ENCODE data around the gene NDRG4.
A peak's percentile ranks its signal among the peaks of the same experiment; 100 is the strongest.

The NDRG4 gene

DNA sequence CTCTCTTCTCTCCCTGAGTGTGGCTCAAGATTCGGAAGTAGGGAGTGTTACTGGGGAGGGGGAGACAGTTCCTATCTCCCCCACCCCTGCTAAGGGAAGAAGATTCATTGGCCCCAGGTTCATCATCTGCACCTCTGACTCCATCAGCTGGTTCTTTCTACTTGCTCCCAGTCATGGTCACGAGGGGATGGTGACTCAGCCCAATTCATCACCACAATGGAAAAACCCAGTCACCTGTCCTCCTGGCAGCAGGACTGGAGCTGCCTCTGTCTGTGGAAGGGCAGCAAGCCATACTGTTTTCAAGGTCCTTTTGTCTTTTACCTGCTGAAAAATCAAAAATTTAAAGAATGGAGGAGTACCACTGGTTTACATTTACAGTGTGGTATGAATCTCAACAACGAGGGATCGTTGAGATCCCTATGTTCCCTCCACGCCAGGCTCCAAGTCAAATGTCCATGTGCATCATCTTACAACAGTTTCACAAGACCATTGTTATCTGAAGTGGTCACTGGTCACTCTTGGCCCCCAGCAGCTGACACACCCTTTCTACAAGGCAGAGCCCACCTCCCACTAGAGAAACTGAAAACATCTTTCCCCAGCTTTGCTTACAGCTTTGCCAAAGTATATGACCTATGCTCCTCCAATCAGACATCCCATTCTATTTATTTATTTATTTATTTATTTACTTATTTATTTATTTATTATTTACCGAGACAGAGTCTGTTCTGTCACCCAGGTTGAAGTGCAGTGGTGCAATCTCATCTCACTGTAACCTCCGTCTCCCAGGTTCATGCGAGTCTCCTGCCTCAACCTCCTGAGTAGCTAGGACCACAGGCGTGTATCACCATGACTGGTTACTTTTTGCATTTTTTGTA, 40.4 kb upstream of the NDRG4 start:
- H3K9ac ChIP-seq (ENCODE audit: low read depth, low read length): no peak overlapping the region
- no peak overlapping the region for H3K27ac ChIP-seq (ENCODE audit: low read depth, low read length)
- H3K4me1 ChIP-seq (ENCODE audit: insufficient read depth, low read length): no peaks in the 10 kb centered on the region
- WGBS: 88% methylated on average over 8 of the region's 9 CpGs
- H3K27me3 ChIP-seq (ENCODE audit: insufficient read depth, low read length): peaks cover 45% of the 10 kb centered on the region
- no peaks in the 10 kb centered on the region for H3K9me3 ChIP-seq (ENCODE audit: insufficient read depth, low read depth, low read length)
- no peak overlapping the region for H3K4me3 ChIP-seq (ENCODE audit: low read length)
- no peaks in the 10 kb centered on the region for H3K36me3 ChIP-seq (ENCODE audit: insufficient read depth, low read length)

DNA sequence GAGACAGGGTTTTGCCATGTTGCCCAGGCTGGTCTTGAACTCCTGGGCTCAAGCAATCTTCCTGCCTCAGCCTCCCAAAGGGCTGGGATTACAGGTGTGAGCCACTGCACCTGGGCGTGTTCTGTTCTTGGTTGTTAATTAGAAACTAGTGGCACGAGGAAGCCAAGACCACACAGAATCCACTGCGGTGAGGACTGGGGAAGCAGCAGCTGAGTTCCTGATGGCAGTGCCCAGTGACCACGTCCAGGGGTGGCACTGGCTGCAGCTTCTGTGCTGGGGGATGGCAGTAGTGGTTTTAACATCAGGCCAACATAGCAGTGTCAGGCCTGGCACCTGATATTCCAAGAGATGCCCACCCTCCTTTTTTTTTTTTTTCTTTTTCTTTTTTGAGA, 39.7 kb upstream of the NDRG4 start:
- peaks cover 52% of the 10 kb centered on the region for H3K27me3 ChIP-seq (ENCODE audit: insufficient read depth, low read length)
- no peaks in the 10 kb centered on the region for H3K4me1 ChIP-seq (ENCODE audit: insufficient read depth, low read length)
- WGBS: 90% methylated on average over 4 of the region's 4 CpGs

DNA sequence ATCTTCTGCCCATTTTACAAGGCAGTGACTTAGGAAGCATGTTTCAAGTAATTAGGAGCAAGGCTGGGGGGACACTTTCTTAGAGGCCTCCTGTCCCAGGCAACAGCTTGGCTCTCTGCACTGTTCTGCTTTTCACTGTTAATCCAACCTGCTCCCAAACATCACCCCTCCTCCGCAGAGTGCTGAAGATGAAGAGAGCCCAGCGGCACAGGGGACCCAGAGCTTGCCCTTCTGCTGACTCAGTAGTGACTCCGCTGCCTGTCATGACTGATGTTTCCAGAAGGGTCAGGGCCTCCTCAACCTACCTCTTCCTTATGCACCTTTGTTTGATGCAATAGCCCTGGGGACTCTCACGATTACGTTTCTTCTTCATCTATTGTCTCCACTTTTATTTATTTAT, 38.9 kb upstream of the NDRG4 start:
- H3K36me3 ChIP-seq (ENCODE audit: insufficient read depth, low read length): no peaks in the 10 kb centered on the region
- 72% methylated on average over 5 of the region's 5 CpGs for WGBS
- H3K4me1 ChIP-seq (ENCODE audit: insufficient read depth, low read length): no peaks in the 10 kb centered on the region
- H3K27me3 ChIP-seq (ENCODE audit: insufficient read depth, low read length): peaks cover 60% of the 10 kb centered on the region
- H3K9me3 ChIP-seq (ENCODE audit: insufficient read depth, low read depth, low read length): no peaks in the 10 kb centered on the region
- no peak overlapping the region for H3K9ac ChIP-seq (ENCODE audit: low read depth, low read length)
- no peak overlapping the region for H3K4me3 ChIP-seq (ENCODE audit: low read length)
- H3K27ac ChIP-seq (ENCODE audit: low read depth, low read length): no peak overlapping the region

More for the DNA sequence above, 39.7 kb upstream of the NDRG4 start:
- no peak overlapping the region for H3K9ac ChIP-seq (ENCODE audit: low read depth, low read length)
- no peaks in the 10 kb centered on the region for H3K9me3 ChIP-seq (ENCODE audit: insufficient read depth, low read depth, low read length)
- no peaks in the 10 kb centered on the region for H3K36me3 ChIP-seq (ENCODE audit: insufficient read depth, low read length)
- no peak overlapping the region for H3K4me3 ChIP-seq (ENCODE audit: low read length)
- H3K27ac ChIP-seq (ENCODE audit: low read depth, low read length): no peak overlapping the region

GRCh38 chr16:58461640-58462039, 38.3 kb upstream of the NDRG4 start:
- H3K27me3 ChIP-seq (ENCODE audit: insufficient read depth, low read length): peaks cover 66% of the 10 kb centered on the region
- no peaks in the 10 kb centered on the region for H3K4me1 ChIP-seq (ENCODE audit: insufficient read depth, low read length)
- H3K36me3 ChIP-seq (ENCODE audit: insufficient read depth, low read length): no peaks in the 10 kb centered on the region
- H3K27ac ChIP-seq (ENCODE audit: low read depth, low read length): no peak overlapping the region
- no peak overlapping the region for H3K4me3 ChIP-seq (ENCODE audit: low read length)
- H3K9ac ChIP-seq (ENCODE audit: low read depth, low read length): no peak overlapping the region
- 91% methylated on average over 7 of the region's 7 CpGs for WGBS
- no peaks in the 10 kb centered on the region for H3K9me3 ChIP-seq (ENCODE audit: insufficient read depth, low read depth, low read length)

DNA sequence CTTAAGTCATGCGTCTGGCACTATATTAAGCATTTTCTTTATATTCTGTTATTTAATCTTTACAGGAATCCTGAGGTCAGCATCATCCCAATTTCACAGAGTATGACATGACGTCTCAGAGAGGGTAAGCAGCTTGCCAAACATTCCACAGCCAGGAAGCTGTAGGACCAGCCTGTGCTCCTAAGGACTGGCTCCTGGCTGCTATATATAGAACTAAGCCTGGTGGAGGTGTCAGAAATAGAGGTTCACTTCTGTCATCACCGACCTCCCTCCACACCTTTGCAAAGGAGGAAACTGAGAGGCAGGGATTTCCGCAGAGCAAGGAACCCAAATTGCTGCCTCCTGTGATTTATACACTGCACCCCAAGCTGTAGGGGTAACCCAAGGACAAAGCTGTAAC, 37.9 kb upstream of the NDRG4 start:
- Histone ChIP-seq H3K27ac (ENCODE audit: low read depth, low read length) (no peak overlapping the region), H3K9ac (ENCODE audit: low read depth, low read length) (no peak overlapping the region), H3K4me3 (ENCODE audit: low read length) (no peak overlapping the region), H3K9me3 (ENCODE audit: insufficient read depth, low read depth, low read length) (no peaks in the 10 kb centered on the region), H3K4me1 (ENCODE audit: insufficient read depth, low read length) (no peaks in the 10 kb centered on the region), H3K27me3 (ENCODE audit: insufficient read depth, low read length) (peaks cover 68% of the 10 kb centered on the region), H3K36me3 (ENCODE audit: insufficient read depth, low read length) (no peaks in the 10 kb centered on the region)
- 93% methylated on average over 4 of the region's 4 CpGs for WGBS

- Histone ChIP-seq H3K4me1 (ENCODE audit: insufficient read depth, low read length) (no peaks in the 10 kb centered on the region), H3K4me3 (ENCODE audit: low read length) (peak overlapping the region; percentile 63), H3K27ac (ENCODE audit: low read depth, low read length) (no peak overlapping the region), H3K27me3 (ENCODE audit: insufficient read depth, low read length) (peaks cover 68% of the 10 kb centered on the region), H3K9ac (ENCODE audit: low read depth, low read length) (no peak overlapping the region), H3K36me3 (ENCODE audit: insufficient read depth, low read length) (no peaks in the 10 kb centered on the region), H3K9me3 (ENCODE audit: insufficient read depth, low read depth, low read length) (no peaks in the 10 kb centered on the region)
- 67% methylated on average over 15 of the region's 15 CpGs for WGBS
Measured at GRCh38 chr16:58462499-58462996, 37.4 kb upstream of the NDRG4 start.

DNA sequence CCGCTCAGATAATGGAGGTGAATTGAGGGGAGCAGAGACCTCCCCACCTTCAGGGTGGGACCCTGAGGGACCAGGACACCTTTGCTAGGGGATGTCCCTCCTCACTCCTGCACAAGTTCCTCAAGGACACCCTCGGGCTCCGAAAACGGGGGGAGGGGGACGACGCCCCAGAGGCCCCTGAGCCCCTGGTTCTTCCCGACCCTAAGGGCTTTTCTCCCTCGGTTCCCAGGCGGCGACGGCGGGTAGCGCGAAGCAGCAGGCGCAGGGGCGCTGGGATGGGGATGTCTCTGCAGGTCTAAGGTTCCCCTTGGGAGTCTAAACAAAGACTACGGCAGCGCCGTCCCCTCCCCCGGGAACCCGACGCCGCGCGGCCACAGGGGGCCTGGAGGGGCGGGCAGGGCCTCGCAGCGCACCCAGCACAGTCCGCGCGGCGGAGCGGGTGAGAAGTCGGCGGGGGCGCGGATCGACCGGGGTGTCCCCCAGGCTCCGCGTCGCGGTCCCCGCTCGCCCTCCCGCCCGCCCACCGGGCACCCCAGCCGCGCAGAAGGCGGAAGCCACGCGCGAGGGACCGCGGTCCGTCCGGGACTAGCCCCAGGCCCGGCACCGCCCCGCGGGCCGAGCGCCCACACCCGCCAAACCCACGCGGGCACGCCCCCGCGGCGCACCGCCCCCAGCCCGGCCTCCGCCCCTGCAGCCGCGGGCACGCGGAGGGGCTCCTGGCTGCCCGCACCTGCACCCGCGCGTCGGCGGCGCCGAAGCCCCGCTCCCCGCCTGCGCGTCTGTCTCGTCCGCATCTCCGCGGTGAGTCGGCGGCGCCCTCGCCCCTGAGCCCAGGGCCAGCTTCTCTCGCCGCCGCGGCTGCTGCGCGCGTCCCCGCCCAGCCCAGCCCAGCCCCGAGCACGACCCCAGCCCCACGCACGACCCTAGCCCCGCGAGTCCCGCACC, 36.7 kb upstream of the NDRG4 start:
- Histone ChIP-seq H3K27me3 (ENCODE audit: insufficient read depth, low read length) (peaks cover 68% of the 10 kb centered on the region), H3K36me3 (ENCODE audit: insufficient read depth, low read length) (no peaks in the 10 kb centered on the region), H3K4me3 (ENCODE audit: low read length) (peak overlapping the region; percentile 63)

GRCh38 chr16:58464047-58464915, 35.7 kb upstream of the NDRG4 start:
- Histone ChIP-seq H3K27me3 (ENCODE audit: insufficient read depth, low read length) (peaks cover 68% of the 10 kb centered on the region), H3K4me1 (ENCODE audit: insufficient read depth, low read length) (no peaks in the 10 kb centered on the region), H3K4me3 (ENCODE audit: low read length) (peak overlapping the region; percentile 63), H3K36me3 (ENCODE audit: insufficient read depth, low read length) (no peaks in the 10 kb centered on the region), H3K9ac (ENCODE audit: low read depth, low read length) (peak overlapping the region; percentile 40; the same call in 1 of the 2 replicates), H3K9me3 (ENCODE audit: insufficient read depth, low read depth, low read length) (no peaks in the 10 kb centered on the region), H3K27ac (ENCODE audit: low read depth, low read length) (no peak overlapping the region)
- 1% methylated on average over 86 of the region's 86 CpGs for WGBS

More for the DNA sequence above, 36.7 kb upstream of the NDRG4 start:
- no peaks in the 10 kb centered on the region for H3K9me3 ChIP-seq (ENCODE audit: insufficient read depth, low read depth, low read length)
- no peaks in the 10 kb centered on the region for H3K4me1 ChIP-seq (ENCODE audit: insufficient read depth, low read length)
- H3K9ac ChIP-seq (ENCODE audit: low read depth, low read length): no peak overlapping the region
- WGBS: 2% methylated on average over 113 of the region's 113 CpGs
- no peak overlapping the region for H3K27ac ChIP-seq (ENCODE audit: low read depth, low read length)

DNA sequence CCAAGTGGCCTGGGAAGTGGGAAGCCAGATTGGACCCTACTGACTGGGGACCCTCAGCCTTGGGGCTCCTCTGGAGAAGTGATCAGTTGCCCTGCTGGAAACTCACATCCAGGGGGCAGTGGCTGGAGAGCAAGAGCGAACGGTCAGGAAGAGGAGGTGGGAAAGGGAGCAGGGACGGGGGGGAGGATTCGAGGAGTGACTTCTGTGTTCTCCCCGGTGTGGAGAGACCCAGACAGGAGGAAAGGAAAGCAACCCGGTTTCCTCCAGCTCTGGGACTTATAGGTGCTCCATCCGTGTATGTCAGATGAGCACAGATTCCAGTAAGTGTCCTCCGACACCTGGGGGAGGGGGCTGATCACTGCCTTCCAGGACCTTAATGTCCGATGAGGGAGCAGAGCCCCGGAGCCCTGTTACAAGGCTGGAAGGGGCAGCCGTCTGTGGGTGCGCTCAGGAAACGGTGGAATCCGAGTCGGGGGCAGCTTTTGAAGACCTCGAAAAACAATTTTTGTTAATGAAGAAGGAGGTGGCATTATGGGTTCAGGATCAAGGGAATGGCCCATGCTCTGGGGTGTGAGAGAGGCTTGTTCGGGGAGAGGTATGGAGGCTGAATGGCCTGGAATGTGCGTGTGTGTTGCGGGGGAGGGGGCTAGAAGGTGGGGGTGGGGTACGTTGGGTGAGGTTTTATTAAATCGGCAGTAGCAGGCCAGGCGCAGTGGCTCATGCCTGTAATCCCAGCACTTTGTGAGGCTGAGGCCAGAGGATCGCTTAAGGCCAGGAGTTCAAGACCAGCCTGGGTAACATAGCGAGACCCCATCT, 34.8 kb upstream of the NDRG4 start:
- H3K9ac ChIP-seq (ENCODE audit: low read depth, low read length): peak overlapping the region; percentile 28; the same call in 1 of the 2 replicates
- H3K4me3 ChIP-seq (ENCODE audit: low read length): peak overlapping the region; percentile 63
- H3K27ac ChIP-seq (ENCODE audit: low read depth, low read length): no peak overlapping the region
- no peaks in the 10 kb centered on the region for H3K4me1 ChIP-seq (ENCODE audit: insufficient read depth, low read length)
- no peaks in the 10 kb centered on the region for H3K9me3 ChIP-seq (ENCODE audit: insufficient read depth, low read depth, low read length)
- 19% methylated on average over 24 of the region's 24 CpGs for WGBS
- peaks cover 62% of the 10 kb centered on the region for H3K27me3 ChIP-seq (ENCODE audit: insufficient read depth, low read length)
- H3K36me3 ChIP-seq (ENCODE audit: insufficient read depth, low read length): no peaks in the 10 kb centered on the region

DNA sequence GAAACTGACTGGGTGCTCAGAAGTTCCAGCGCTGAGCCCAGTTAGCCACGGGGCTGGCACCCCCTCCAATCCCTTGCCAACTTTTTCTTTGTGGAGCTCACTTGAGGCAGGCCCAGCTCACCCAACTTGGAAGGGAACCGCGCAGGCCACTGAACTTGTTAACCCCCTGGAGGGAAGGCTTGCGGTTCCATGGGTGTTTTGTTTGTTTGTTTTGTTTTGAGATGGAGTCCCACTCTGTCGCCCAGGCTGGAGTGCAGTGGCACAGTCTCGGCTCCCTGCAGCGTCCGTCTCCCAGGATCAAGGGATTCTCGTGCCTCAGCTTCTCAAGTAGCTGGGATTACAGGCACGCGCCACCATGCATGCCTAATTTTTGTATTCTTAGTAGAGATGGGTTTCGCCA, 34.1 kb upstream of the NDRG4 start:
- Histone ChIP-seq H3K27ac (ENCODE audit: low read depth, low read length) (no peak overlapping the region), H3K4me1 (ENCODE audit: insufficient read depth, low read length) (no peaks in the 10 kb centered on the region), H3K9me3 (ENCODE audit: insufficient read depth, low read depth, low read length) (no peaks in the 10 kb centered on the region), H3K36me3 (ENCODE audit: insufficient read depth, low read length) (no peaks in the 10 kb centered on the region), H3K9ac (ENCODE audit: low read depth, low read length) (no peak overlapping the region), H3K4me3 (ENCODE audit: low read length) (no peak overlapping the region), H3K27me3 (ENCODE audit: insufficient read depth, low read length) (peaks cover 58% of the 10 kb centered on the region)
- WGBS: 93% methylated on average over 13 of the region's 13 CpGs

Measured in HUES64 (cell line).